ENCODE results near the gene SEMA3A.

GRCh38 chr7:84188786-84189405 lies 5.7 kb downstream of the SEMA3A start:
- TF ChIP-seq EZH2 (IDR thresholded peaks at IDR 0.05; ENCODE audit: insufficient read depth, poor library complexity, severe bottlenecking) (no peak), EZH2phosphoT487 (IDR thresholded peaks at IDR 0.05; ENCODE audit: insufficient read depth, low read depth) (no peak)

All from GM23248 (cell line).